ENCODE data around the gene KIAA1755. TPM values are rescaled to one million over a fixed set of nuclear protein-coding genes. Genes with fewer than 3 reads are reported as not detected.

KIAA1755 gene
- polyA plus RNA-seq, 1 donor from 2014 or later = not detected

DNA sequence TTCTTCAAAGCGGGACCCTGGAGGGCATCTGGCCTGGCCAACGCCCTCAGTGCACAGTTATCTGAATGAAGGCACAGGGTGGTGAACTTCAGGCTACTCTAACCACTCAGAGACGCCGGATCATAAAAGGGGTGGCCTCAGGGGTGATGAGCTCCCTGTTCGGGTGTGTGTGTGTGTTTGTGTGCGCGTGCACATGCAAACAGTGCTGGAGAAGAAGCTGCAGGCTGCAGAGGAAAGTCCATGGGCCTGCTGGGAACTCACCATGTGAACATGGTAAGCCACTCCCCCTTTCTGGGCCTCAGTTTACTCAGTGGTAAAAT is 42.0 kb downstream of the KIAA1755 start:
- no peak overlapping the region for H2AFZ ChIP-seq (ENCODE audit: low read depth, low read length)
- H3K4me2 ChIP-seq (ENCODE audit: low read length) = no peak overlapping the region
- no peak overlapping the region for H3K27ac ChIP-seq (ENCODE audit: low read length)
- no peaks in the 10 kb centered on the region for H3K9me3 ChIP-seq (ENCODE audit: low read length)
- H4K20me1 ChIP-seq (ENCODE audit: insufficient read depth) = no peaks in the 10 kb centered on the region
- H3K27me3 ChIP-seq (ENCODE audit: insufficient read depth, low read depth, low read length) = no peaks in the 10 kb centered on the region
- no peaks in the 10 kb centered on the region for H3K9me2 ChIP-seq (ENCODE audit: insufficient read depth, low read length)
- no peak overlapping the region for H3K4me3 ChIP-seq (ENCODE audit: low read length)
- H3F3A ChIP-seq (ENCODE audit: insufficient read depth, low read length, poor library complexity, severe bottlenecking) = no peaks in the 10 kb centered on the region
- H3K36me3 ChIP-seq (ENCODE audit: insufficient read depth, low read length) = no peaks in the 10 kb centered on the region
- H3K9ac ChIP-seq (ENCODE audit: low read length) = no peak overlapping the region
- TF ChIP-seq MXI1 (conservative IDR thresholded peaks at IDR 0.05; ENCODE audit: poor library complexity, severe bottlenecking) (no peak), RAD21 (conservative IDR thresholded peaks at IDR 0.05) (no peak), REST (IDR thresholded peaks at IDR 0.05; ENCODE audit: borderline replicate concordance) (no peak), TAF1 (IDR thresholded peaks at IDR 0.05; ENCODE audit: low read depth) (no peak), SMC3 (conservative IDR thresholded peaks at IDR 0.05; ENCODE audit: poor library complexity) (no peak), EP300 (conservative IDR thresholded peaks at IDR 0.05; ENCODE audit: poor library complexity, severe bottlenecking) (no peak), POLR2AphosphoS5 (IDR thresholded peaks at IDR 0.05) (no peak), EZH2 (IDR thresholded peaks at IDR 0.05; ENCODE audit: borderline replicate concordance, insufficient read depth, low read length, poor library complexity, severe bottlenecking) (no peak)
- TF ChIP-seq, protein P1, sequence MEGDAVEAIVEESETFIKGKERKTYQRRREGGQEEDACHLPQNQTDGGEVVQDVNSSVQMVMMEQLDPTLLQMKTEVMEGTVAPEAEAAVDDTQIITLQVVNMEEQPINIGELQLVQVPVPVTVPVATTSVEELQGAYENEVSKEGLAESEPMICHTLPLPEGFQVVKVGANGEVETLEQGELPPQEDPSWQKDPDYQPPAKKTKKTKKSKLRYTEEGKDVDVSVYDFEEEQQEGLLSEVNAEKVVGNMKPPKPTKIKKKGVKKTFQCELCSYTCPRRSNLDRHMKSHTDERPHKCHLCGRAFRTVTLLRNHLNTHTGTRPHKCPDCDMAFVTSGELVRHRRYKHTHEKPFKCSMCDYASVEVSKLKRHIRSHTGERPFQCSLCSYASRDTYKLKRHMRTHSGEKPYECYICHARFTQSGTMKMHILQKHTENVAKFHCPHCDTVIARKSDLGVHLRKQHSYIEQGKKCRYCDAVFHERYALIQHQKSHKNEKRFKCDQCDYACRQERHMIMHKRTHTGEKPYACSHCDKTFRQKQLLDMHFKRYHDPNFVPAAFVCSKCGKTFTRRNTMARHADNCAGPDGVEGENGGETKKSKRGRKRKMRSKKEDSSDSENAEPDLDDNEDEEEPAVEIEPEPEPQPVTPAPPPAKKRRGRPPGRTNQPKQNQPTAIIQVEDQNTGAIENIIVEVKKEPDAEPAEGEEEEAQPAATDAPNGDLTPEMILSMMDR (IDR thresholded peaks at IDR 0.05; ENCODE audit: poor library complexity, severe bottlenecking) = no peak
- no peaks in the 10 kb centered on the region for H3K79me2 ChIP-seq (replicated peaks; ENCODE audit: insufficient read depth, low read length)

GRCh38 chr20:38217791-38218565 is 42.6 kb downstream of the KIAA1755 start:
- Histone ChIP-seq H3K79me2 (replicated peaks; ENCODE audit: insufficient read depth, low read length) (no peaks in the 10 kb centered on the region), H3K27ac (ENCODE audit: low read length) (no peak overlapping the region), H3K4me2 (ENCODE audit: low read length) (no peak overlapping the region), H3K9ac (ENCODE audit: low read length) (no peak overlapping the region), H2AFZ (ENCODE audit: low read depth, low read length) (no peak overlapping the region), H3K36me3 (ENCODE audit: insufficient read depth, low read length) (no peaks in the 10 kb centered on the region), H3K4me3 (ENCODE audit: low read length) (no peak overlapping the region), H3K9me3 (ENCODE audit: low read length) (no peaks in the 10 kb centered on the region), H4K20me1 (ENCODE audit: insufficient read depth) (no peaks in the 10 kb centered on the region), H3K9me2 (ENCODE audit: insufficient read depth, low read length) (no peaks in the 10 kb centered on the region), H3K27me3 (ENCODE audit: insufficient read depth, low read depth, low read length) (no peaks in the 10 kb centered on the region), H3F3A (ENCODE audit: insufficient read depth, low read length, poor library complexity, severe bottlenecking) (no peaks in the 10 kb centered on the region)
- TF ChIP-seq POLR2AphosphoS5 (IDR thresholded peaks at IDR 0.05) (no peak), TAF1 (IDR thresholded peaks at IDR 0.05; ENCODE audit: low read depth) (no peak), RAD21 (conservative IDR thresholded peaks at IDR 0.05) (no peak), SMC3 (conservative IDR thresholded peaks at IDR 0.05; ENCODE audit: poor library complexity) (no peak), REST (IDR thresholded peaks at IDR 0.05; ENCODE audit: borderline replicate concordance) (no peak), EP300 (conservative IDR thresholded peaks at IDR 0.05; ENCODE audit: poor library complexity, severe bottlenecking) (no peak)

Measured in neural cell (in vitro differentiated cells).